NCI-H446 treated with DMSO at 0.1 percent for 48 hours (cell line): ENCODE measurements around the gene HSPA1A.
"Not testable (repeated sequence)": the region's sequence is repeated elsewhere in the genome, so short reads cannot be mapped to it uniquely, and the experiment has no call there.

ENCODE experiments used
- DNase-seq: peaks from one replicate; lab custom pipeline; 2025; lab: John Stamatoyannopoulos, UW

HSPA1A gene

DNA sequence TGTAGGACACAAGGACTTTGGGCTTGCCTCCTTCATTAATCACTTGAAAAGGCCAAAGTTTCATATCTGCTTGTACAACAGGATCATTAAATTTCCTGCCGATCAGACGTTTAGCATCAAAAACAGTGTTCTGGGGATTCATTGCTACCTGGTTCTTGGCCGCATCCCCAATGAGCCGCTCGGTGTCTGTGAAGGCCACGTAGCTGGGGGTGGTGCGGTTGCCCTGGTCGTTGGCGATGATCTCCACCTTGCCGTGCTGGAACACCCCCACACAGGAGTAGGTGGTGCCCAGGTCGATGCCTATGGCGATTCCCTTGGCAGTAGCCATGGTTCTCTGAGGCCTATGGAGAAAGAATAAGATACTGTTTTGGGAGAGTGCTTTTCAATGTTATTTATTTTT, 3.7 kb upstream of the HSPA1A start:
- DNase-seq: no peak

GRCh38 chr6:31813465-31813849, 1.9 kb upstream of the HSPA1A start:
- DNase-seq: no peak

- peak; percentile 84 for DNase-seq
Observed at GRCh38 chr6:31814677-31815024, 692 bp upstream of the HSPA1A start.

- not testable (repeated sequence) for DNase-seq
Observed at GRCh38 chr6:31817133-31817928, 2.0 kb downstream of the HSPA1A start.

DNA sequence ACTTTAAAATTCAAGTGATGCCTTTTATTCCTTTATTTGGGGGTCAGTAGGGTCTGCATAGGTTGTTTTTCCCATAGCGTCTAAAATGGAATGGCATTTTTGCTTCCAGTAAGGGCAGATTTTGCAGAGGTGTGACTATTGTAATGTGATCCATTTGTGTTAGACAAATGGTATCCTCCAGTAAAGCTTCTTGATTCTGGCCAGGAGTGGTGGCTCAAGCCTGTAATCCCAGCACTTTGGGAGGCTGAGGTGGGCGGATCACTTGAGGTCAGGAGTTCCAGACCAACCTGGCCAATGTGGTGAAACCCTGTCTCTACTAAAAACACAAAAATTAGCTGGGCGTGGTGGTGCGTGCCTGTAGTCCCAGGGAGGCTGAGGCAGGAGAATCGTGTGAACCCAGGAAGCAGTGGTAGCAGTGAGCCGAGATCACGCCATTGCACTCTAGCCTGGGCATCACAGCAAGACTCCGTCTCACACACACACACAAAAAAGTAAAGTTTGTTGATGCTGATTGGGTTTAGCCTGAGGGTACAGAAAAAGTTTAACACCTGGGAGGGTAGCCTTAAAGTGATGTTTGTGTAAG, 2.7 kb downstream of the HSPA1A start:
- not testable (repeated sequence) for DNase-seq

DNA sequence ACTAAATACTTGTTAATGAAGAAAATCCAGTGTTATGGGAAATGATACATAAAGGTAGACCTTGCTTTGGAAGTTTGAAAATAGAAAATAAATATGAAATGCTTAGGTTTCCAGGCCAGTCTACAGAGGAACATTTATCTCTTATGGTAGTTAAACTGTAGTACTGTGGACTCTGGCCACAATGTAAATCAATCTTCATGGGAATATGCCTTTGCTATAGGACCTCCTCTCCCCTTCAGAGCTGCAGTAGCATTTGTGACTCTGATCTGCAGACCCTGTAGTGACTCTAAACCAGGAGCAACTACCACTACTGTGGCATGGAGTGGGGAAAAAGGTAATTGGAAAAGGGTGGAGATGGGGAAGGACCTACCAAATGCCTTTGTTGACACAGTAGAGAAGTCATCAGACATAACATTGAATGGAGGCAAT, 4.5 kb downstream of the HSPA1A start:
- DNase-seq: no peak

DNA sequence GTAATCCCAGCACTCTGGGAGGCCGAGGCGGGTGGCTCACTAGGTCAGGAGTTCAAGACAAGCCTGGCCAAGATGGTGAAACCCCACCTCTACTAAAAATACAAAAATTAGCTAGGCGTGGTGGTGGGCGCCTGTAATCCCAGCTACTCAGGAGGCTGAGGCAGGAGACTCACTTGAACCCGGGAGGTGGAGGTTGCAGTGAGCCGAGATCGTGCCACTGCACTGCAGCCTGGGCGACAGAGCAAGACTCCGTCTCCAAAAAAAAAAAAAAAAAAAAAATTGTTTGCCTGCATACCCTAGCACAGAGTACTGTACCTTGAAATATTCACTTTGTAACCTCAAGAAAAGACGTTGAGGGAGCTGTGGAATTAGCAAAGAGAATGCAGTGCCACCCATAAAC, 5.1 kb downstream of the HSPA1A start:
- not testable (repeated sequence) for DNase-seq

GRCh38 chr6:31821301-31822035, 6.1 kb downstream of the HSPA1A start:
- no peak for DNase-seq

- no peak for DNase-seq
Observed at GRCh38 chr6:31822036-31822821, 6.9 kb downstream of the HSPA1A start.

- not testable (repeated sequence) for DNase-seq
Observed at GRCh38 chr6:31823592-31824196, 8.4 kb downstream of the HSPA1A start.

DNA sequence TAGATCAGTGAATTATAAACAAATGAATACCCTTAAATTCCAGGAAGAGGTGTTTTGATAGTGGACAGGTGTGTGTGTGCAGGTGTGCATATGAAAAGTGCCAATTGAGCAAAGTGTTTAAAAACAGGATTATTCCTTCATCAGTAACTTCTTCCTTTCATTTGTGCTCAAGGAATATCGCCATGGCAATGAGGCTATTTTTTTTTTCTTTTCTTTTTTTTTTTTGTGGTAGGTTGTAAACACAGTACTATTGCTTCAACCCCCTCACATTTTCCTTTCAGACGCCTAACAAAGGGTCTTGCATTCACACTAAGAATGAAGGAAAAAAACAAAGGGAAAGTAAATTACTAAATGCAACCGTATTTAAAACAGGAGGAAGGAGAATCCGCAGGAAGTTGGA, 10.2 kb downstream of the HSPA1A start:
- no peak for DNase-seq

- peak; percentile 83 for DNase-seq
Observed at GRCh38 chr6:31826793-31827285, 11.5 kb downstream of the HSPA1A start.

- peak; percentile 99 for DNase-seq
Observed at GRCh38 chr6:31827286-31828079, 12.1 kb downstream of the HSPA1A start, which contains the start of gene HSPA1B. Gene HSPA1B, plus strand, starts transcription at chr6:31827738. Its CDS starts 213 bp downstream, at chr6:31827951.

- DNase-seq: peak; percentile 23
Observed at GRCh38 chr6:31829633-31830283, 14.4 kb downstream of the HSPA1A start.

GRCh38 chr6:31830886-31831335, 15.6 kb downstream of the HSPA1A start:
- DNase-seq: no peak

- no peak for DNase-seq
Observed at GRCh38 chr6:31831350-31832215, 16.2 kb downstream of the HSPA1A start.

DNA sequence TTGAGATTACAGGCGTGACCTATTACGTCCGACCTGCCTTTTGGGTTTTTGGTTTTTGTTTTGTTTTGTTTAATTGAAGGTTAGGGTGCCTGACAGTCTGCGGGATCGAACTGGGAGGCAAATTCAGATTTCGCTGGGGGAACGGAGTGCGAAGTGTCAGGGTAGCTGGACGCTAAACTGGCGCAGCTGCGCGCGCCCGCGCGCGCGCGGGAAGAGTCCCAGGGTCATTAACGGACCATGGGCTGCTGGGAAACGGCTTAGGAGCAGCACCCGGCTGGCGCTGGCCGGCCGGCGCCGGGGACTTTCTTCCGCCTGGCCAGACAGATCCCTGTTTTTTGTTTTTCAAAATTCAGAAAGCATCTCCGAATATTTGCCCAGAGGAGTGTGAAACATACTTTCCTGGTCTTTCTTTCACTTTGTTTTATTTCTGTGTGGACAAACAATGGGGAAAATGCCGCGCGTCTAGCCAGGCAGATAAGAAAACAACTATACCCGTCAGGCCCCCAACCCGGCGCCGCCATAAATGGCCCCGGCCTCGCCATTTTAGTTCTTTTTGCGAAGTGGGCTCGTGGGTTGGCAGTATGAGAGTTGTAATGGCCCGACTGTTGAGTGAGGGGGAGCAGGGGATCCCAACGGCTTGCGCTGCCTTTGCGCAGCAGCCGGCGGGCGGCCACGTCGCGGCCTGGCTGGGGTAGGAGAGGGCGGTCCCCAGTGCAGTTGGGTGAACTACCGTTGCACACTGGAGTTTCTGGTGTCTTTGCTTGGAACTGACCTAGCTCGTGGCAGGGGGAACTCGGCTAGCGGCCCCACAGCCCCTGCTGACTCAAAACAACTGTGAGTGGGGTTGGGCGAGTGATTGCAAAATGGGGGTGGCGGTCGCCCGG, 19.3 kb downstream of the HSPA1A start:
- peak; percentile 80 for DNase-seq

GRCh38 chr6:31836047-31836473, 20.7 kb downstream of the HSPA1A start:
- DNase-seq: no peak
